ENCODE data around the gene CIAO2B. TPM values are rescaled to one million over a fixed set of nuclear protein-coding genes. Genes with fewer than 3 reads are reported as not detected.
A peak's percentile ranks its signal among the peaks of the same experiment; 100 is the strongest.

Gene CIAO2B
- total RNA-seq, 1 experiment from 2014 or later = 135 TPM

DNA sequence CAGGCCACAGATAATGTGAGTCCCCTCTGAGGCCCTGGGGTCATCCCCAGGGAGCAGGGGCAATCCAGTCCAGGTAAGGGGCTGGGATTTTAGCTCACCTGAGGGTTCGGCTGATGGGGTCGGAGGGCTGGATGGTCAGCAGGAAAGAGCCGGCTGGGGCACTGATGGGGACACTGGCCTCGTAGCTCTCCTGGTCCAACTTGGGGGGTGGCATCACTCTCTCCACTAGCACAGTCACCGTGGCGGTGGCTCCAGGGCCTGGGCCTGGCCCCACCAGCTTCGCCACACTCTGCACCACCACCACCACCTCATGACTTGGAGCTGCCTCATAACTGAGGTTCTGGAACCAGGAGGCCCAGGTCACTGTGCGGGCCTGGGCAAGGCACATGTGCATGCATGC is 22.4 kb downstream of the CIAO2B start:
- no peak for DNase-seq
- peaks cover 6% of the 10 kb centered on the region; the same call in 1 of the 2 replicates for H3K4me1 ChIP-seq
- H3K9me3 ChIP-seq (replicated peaks) = no peaks in the 10 kb centered on the region
- H3K36me3 ChIP-seq = no peaks in the 10 kb centered on the region
- no peaks in the 10 kb centered on the region for H3K27me3 ChIP-seq
- H3K27ac ChIP-seq = no peak overlapping the region
- H3K4me3 ChIP-seq = no peak overlapping the region

DNA sequence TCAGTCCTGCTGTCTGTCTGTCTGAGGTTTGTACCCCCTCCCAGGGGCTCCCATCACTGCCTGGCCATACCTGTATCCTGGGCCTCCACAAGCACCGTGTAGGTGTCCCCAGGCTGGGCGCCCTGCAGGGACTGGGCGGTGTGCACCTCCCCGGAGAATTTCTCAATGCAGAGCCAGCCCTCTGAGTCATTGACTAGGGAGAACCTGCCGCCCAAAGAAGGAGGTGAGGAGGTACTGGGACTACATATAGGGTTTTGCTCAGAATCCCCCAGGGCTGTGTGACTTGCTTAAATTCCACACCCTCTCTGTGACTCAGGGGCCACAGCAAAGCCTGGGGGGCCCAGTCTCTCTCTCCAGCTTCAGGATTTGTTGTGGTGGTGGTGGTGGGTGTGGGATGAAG is 23.1 kb downstream of the CIAO2B start:
- no peak overlapping the region for H3K4me3 ChIP-seq
- H3K4me1 ChIP-seq = peaks cover 6% of the 10 kb centered on the region; the same call in 1 of the 2 replicates
- H3K36me3 ChIP-seq = no peaks in the 10 kb centered on the region
- DNase-seq = no peak
- no peak overlapping the region for H3K27ac ChIP-seq
- no peaks in the 10 kb centered on the region for H3K9me3 ChIP-seq (replicated peaks)
- H3K27me3 ChIP-seq = no peaks in the 10 kb centered on the region

DNA sequence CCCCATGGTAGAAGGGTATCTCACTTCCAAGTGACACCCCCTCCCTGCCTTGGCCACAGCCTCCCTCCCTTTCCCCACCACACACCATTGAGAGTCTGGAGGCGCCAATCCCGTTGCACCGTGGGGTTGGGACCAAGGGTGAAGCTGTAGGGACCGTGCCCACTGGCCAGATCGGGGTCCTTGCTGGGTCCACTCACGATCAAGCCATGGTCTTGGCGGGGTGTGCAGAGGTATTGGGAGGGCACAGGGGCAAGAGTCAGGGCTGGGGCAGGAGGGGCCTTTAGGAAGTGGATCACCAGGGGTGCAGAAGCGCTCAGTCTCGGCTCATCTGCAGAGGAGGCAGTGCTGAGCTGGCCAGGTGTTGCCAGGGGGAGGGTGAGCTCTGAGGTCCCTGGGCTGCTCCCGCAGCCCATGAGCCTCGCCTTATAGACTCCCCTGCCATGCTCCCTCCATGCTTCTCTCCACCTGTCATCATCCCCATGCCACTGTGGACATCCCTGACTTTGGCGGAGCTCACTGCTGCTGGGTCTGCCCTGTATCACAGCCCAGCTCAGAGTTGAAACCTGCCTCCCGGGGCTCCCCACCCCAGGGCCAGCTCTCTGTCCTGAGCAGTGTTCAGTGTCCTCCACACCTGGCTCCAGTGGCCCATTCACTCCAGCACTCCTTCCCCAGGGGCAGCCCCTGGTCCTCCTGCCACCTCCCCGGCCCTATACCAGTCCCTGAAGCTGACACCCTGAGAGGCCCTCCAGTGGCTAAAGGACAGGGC is 23.8 kb downstream of the CIAO2B start:
- H3K27ac ChIP-seq = no peak overlapping the region
- H3K9me3 ChIP-seq (replicated peaks) = no peaks in the 10 kb centered on the region
- peaks cover 10% of the 10 kb centered on the region; the same call in 1 of the 2 replicates for H3K4me1 ChIP-seq
- H3K27me3 ChIP-seq = no peaks in the 10 kb centered on the region
- no peak for DNase-seq
- no peaks in the 10 kb centered on the region for H3K36me3 ChIP-seq
- H3K4me3 ChIP-seq = no peak overlapping the region

DNA sequence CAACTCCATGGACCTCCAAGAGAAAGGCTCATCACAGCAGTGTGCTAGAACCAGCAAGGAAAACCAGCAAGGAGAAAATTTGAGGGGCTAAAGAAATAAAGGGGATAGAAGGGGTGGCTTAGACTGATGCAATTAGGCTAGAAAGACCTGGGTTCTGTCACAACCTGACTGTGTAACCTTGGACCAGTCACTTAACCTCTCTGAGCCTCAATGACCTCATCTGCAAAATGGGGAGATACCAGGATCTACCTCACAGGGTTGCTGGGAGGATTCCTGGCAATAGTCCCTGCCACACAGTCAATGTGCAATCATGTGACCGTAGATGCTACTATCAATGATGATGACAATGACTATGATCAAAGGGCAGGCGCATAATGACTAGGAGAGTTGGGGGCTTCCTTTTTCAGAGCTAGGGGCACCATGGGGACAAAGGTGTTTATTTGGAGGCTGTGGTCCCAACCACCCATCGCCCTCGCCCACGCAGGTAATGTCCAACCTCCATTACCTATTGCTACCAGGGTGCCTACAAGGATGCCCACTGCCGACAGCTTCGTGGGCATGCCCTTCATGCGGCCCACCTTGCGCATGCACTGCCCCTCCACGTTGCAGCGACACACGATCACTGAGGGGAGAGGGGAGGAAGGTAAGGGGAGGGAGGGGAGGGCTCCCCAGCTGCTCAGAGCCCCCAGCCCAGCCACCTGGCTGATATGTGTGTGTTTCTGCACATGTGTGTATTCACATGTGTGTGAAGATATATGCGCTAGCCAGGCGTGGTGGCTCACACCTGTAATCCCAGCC is 25.2 kb downstream of the CIAO2B start:
- Histone ChIP-seq H3K36me3 (no peaks in the 10 kb centered on the region), H3K4me3 (no peak overlapping the region), H3K27me3 (no peaks in the 10 kb centered on the region), H3K4me1 (peaks cover 17% of the 10 kb centered on the region; the same call in 1 of the 2 replicates), H3K9me3 (replicated peaks) (no peaks in the 10 kb centered on the region), H3K27ac (no peak overlapping the region)
- no peak for DNase-seq

DNA sequence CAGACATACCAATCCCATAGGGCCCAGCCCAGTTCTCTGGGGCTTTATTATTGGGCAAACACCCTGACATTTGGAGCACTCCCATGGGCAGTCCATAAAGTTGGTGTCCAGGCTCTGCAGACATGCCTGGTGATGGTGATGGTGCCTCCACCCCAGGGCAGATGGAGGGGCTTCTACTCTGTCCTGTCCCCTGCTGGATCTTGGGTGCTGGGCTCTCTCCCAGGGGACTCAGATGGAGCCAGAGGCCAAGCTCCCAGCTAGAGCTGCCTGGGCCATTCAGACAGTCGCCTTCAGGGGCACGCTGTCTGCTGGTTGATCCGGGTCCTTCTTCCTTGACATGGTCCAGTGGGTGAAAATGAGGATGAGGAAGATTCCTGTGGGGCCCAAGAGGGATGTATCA is 26.1 kb downstream of the CIAO2B start:
- no peak for DNase-seq

DNA sequence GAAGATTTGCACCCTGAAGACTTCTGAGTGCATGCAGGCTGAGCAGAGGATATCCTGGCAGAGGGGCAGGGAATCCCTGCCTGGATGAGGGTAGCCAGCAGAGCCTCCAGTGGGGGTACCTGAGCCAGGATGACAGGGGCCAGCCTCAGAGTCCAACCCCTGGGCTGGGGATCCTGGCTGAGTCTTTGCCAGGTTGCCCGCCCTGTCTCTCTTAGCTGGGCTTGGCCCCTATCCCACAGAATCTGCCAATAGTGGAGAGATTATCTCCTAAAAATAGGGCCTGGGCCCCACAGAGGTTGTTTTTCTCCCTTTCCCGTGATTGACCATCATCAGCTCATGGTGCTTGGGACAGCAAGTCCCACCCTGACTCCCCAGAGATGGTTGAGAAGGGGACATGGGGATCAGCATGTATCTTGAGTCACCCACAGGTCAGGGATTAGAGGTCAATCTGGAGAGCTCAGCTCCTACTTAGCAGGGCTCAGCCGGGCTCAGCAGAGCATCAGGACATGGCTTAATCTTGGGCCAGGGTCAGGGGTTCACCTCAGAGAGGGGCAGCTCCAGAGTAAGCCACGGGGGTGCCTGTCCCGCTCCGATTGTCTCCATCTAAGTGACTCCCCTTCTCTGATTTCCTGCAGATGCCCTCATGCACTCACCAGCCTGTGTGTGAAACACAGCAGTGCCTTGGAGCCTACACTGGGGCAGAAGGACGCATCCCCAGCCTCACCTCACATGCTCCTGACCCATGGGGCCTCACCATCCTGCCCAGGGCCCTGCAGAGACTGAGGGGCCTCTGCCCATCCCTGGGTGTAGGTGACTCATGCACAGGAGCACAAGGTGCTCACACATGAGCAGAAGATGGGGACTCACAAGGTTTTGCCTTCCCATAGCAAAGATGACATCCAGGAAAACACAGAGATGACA is 27.0 kb downstream of the CIAO2B start:
- no peak overlapping the region for H3K27ac ChIP-seq
- peaks cover 15% of the 10 kb centered on the region; the same call in 1 of the 2 replicates for H3K4me1 ChIP-seq
- H3K36me3 ChIP-seq = no peaks in the 10 kb centered on the region
- H3K27me3 ChIP-seq = no peaks in the 10 kb centered on the region
- no peak for DNase-seq
- no peak overlapping the region for H3K4me3 ChIP-seq
- H3K9me3 ChIP-seq (replicated peaks) = no peaks in the 10 kb centered on the region

More for the DNA sequence above, 26.1 kb downstream of the CIAO2B start:
- Histone ChIP-seq H3K9me3 (replicated peaks) (no peaks in the 10 kb centered on the region), H3K27me3 (no peaks in the 10 kb centered on the region), H3K4me3 (no peak overlapping the region), H3K27ac (no peak overlapping the region), H3K36me3 (no peaks in the 10 kb centered on the region), H3K4me1 (peaks cover 12% of the 10 kb centered on the region; the same call in 1 of the 2 replicates)

DNA sequence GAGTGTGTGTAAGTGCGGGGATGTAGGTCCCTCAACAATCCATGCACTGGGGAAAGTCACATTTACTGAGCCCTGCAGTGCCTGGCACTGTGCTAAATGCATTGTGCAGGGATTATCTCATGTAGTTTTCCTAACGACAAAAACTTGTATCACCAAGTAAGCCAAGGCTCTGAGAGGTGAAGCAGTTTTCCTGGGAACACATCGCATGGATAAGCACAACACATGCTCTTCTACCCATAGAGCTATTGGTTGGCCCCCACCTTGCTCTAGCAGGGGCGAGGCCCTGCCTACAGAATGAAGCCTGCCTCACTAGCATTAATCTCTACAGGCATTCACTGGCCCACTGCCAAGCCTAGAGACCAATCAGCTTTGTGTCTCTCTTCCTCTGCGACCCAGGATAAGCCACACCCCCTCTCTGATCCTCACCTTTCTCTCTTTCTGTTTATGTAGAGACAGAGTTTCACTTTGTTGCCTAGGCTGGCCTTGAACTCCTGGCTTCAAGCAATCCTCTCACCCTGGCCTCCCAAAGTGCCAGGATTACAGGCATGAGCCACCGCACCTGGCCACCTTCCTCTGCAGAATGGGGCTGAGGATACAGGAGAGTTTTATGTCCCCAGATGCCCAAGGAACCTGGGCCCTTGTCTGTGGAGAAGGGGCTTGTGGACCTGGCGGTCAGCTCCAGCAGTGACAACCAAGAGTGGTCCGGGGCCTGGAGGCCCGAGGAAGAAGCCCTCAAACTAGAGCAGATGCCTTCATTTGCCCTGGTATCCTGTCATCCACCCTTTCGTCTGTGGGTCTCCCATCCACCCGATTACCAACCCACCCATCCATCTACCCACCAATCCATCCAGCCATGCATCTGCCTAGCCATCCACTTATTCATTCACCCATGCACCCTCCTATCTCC is 28.3 kb downstream of the CIAO2B start:
- H3K4me3 ChIP-seq = no peak overlapping the region
- H3K9me3 ChIP-seq (replicated peaks) = no peaks in the 10 kb centered on the region
- H3K36me3 ChIP-seq = no peaks in the 10 kb centered on the region
- no peak overlapping the region for H3K27ac ChIP-seq
- H3K27me3 ChIP-seq = no peaks in the 10 kb centered on the region
- DNase-seq = peak; percentile 59 to 69
- H3K4me1 ChIP-seq = peaks cover 15% of the 10 kb centered on the region; the same call in 1 of the 2 replicates

DNA sequence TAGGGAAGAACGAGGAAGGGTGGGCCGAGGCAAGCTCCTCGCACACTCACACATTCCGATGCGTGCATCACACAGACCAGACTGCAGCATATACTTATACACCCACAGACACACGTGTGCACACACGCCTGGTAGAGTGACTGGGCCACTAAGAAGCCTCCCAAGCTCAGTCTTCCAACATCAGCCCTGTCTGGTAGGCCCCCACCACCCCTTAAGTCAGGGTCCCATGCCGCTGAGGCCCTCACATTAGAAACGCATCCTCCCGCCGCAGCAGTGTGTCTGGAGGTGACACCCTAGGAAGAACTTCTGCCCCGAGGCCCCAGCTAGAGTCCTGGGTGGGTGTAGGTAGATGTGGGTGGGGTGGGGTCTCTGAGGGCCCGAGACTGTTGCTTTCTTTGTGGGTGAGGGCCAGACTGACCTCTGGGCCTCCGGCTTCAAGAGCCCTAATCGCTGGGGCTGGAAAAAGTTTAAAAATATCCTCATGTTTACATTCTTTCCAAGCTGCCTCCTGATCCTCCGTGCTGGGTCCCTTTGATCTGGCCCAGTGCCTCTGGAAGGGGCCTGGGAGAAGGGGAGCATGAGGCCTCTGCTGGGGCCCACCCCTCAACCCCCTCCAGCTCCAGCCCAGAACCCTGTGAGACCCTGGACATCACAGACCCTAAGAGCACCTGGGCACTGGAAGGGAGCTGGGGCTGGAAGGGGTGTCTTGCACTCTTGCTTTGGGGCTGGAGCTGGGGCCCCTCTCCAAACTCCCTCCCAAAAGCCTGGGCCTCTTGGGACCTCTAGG is 29.2 kb downstream of the CIAO2B start:
- no peak for DNase-seq
- Histone ChIP-seq H3K9me3 (replicated peaks) (no peaks in the 10 kb centered on the region), H3K36me3 (no peaks in the 10 kb centered on the region), H3K27me3 (no peaks in the 10 kb centered on the region), H3K4me3 (no peak overlapping the region), H3K27ac (no peak overlapping the region), H3K4me1 (peaks cover 23% of the 10 kb centered on the region)

DNA sequence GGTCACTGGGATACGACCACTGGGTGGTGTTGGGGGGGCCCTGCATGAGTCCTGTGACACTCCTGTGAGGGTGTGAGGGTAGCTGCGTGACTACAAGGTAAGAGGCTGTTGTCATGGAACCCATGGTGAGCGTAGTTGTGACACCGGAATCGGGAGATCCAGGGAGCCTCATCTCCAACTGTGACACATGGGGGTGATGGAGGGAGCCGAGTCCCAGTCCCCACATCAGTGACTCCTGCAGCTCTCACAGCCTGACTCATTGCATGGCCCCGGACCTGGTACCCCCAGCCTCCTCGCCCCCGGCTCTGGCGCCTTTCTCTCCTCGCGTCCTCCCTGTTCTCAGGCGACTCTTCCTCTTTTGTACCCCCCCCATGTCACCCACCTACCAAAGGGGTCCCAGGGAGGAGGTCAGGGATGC is 29.8 kb downstream of the CIAO2B start:
- no peaks in the 10 kb centered on the region for H3K9me3 ChIP-seq (replicated peaks)
- peaks cover 29% of the 10 kb centered on the region for H3K4me1 ChIP-seq
- H3K27me3 ChIP-seq = no peaks in the 10 kb centered on the region
- H3K27ac ChIP-seq = no peak overlapping the region
- DNase-seq = no peak
- no peaks in the 10 kb centered on the region for H3K36me3 ChIP-seq
- no peak overlapping the region for H3K4me3 ChIP-seq

DNA sequence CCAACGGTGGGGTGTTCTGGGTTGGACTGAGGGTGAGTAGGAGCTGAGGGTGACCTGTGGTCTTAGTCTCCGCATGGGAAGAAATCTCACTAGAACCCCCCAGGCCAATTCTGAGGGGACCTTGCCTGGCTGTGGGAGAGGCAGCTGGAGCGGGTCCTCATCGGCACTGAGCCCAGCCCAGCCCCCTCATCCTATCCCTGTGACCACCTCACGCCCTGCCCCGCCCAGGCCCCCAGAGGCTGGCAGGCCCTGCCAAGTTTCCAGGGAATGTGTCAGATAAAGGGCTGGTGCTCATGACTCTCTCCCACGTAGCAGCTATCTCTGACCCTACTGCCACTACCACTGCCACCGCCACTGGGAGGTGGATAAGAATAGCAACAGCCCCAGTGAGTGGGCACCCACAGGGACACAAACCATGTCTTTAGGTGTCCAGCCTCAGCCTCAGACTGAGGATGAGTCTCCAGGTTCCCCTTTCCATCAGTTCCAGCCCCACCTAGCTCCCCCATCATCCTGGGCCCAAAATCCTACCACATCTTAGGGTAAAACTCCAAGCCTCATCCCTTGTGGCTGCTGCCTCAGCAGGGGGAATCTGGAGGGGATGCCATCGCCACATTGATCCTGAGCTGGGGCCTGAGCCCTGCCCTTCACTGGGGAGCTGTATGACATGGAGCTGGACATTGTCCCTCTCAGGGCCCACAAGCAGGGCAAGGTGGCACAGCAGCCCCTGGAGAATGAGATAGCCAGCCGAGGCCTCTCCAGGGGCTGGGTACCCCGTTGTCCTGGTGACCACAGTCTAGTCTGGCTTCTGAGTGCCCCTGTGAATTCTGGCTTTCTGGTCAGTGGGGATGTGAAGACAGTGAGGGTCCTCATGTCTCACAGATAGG is 30.4 kb downstream of the CIAO2B start:
- Histone ChIP-seq H3K4me1 (peaks cover 29% of the 10 kb centered on the region), H3K27ac (no peak overlapping the region), H3K27me3 (no peaks in the 10 kb centered on the region), H3K36me3 (no peaks in the 10 kb centered on the region), H3K9me3 (replicated peaks) (no peaks in the 10 kb centered on the region), H3K4me3 (no peak overlapping the region)
- DNase-seq = no peak

DNA sequence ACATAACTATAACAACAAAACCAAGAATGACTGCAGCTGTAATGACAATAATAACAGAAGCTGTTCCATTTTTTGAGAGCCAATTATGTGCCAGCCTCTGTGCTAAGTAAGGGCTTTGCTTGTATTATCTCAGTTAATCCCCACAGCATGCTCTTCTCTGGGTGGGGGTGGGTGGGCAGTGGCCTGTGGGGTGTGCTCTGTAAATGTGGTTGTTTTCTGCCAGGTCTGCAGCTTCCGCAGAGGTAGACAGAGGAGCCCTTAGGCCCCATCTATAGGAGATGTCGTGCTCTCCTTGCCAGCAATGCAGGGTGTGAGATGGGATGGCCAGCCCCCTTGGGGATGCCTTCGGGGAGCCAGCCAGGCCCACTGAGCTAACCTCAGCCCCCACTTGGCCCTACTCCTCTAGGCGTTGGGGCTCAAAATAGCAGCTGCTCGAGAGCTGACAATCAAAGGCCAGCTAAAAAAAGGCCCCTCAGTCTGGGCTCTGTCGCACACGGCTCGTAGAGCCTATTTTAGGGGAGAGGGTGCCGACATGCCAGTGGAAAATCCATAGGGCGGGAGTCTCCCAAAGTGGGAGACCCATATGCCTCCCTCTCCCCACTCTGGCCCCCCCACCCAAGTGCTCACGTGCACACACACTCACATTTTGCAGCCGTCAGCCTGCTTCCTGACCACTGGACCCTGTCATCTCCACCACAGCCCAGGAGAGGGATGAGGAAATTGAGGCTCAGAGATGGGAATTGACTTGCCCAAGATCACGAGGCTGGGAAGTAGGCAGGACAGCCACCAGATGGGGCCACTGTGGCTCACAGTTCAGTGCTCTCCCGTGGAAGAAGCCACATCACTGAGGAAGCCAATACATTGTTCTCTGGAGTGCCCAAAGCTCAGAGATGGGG is 31.3 kb downstream of the CIAO2B start:
- no peaks in the 10 kb centered on the region for H3K27me3 ChIP-seq
- DNase-seq = peak; percentile 50 to 56
- H3K4me1 ChIP-seq = peaks cover 29% of the 10 kb centered on the region
- no peaks in the 10 kb centered on the region for H3K9me3 ChIP-seq (replicated peaks)
- no peaks in the 10 kb centered on the region for H3K36me3 ChIP-seq
- H3K27ac ChIP-seq = no peak overlapping the region
- H3K4me3 ChIP-seq = no peak overlapping the region

DNA sequence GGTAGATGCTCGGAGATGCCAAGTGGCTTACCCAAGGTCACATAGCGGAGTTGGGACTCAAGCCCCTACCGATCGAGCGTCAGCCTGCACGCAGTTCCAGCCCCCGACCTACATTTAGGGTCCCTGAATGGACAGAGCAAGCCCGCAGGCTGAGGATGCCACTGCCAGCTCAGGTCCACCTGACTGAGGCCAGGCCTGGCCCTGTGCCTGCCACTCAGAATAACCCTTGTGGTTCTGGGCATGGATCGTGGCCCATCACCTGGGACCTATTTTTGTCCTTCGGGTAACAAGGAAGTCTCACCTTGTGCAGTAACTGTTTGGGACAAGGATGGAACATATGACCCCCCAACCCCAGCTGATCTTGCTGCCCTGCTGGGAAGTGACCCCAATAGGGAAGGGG is 32.6 kb downstream of the CIAO2B start:
- H3K36me3 ChIP-seq = no peaks in the 10 kb centered on the region
- H3K4me1 ChIP-seq = peaks cover 29% of the 10 kb centered on the region
- H3K4me3 ChIP-seq = no peak overlapping the region
- H3K9me3 ChIP-seq (replicated peaks) = no peaks in the 10 kb centered on the region
- no peak overlapping the region for H3K27ac ChIP-seq
- no peaks in the 10 kb centered on the region for H3K27me3 ChIP-seq
- DNase-seq = no peak
